ENCODE results near the gene VTI1A.

Gene VTI1A

GRCh38 chr10:112813866-112814591 lies 367.0 kb downstream of the VTI1A start:
- no peak for TF ChIP-seq CTCF (IDR thresholded peaks at IDR 0.05; ENCODE audit: insufficient read depth, missing control alignments)
- no peak for FAIRE-seq
- DNase-seq (ENCODE audit: insufficient read length, low spot score): no peak

GRCh38 chr10:112815269-112816032 lies 368.4 kb downstream of the VTI1A start:
- FAIRE-seq (no peak), DNase-seq (ENCODE audit: insufficient read length, low spot score) (no peak)
- no peak for TF ChIP-seq CTCF (IDR thresholded peaks at IDR 0.05; ENCODE audit: insufficient read depth, missing control alignments)

- no peak for FAIRE-seq
- DNase-seq (ENCODE audit: insufficient read length, low spot score): no peak
- no peak for TF ChIP-seq CTCF (IDR thresholded peaks at IDR 0.05; ENCODE audit: insufficient read depth, missing control alignments)
These were observed 369.0 kb downstream of the VTI1A start for GRCh38 chr10:112816033-112816430.

GRCh38 chr10:112816891-112817290 lies 369.9 kb downstream of the VTI1A start:
- FAIRE-seq (no peak), DNase-seq (ENCODE audit: insufficient read length, low spot score) (no peak)
- TF ChIP-seq CTCF (IDR thresholded peaks at IDR 0.05; ENCODE audit: insufficient read depth, missing control alignments): no peak

- DNase-seq (ENCODE audit: insufficient read length, low spot score) (no peak), FAIRE-seq (no peak)
- no peak for TF ChIP-seq CTCF (IDR thresholded peaks at IDR 0.05; ENCODE audit: insufficient read depth, missing control alignments)
These were observed 371.2 kb downstream of the VTI1A start for GRCh38 chr10:112817981-112818777.

- DNase-seq (ENCODE audit: insufficient read length, low spot score): no peak
- FAIRE-seq: no peak
- no peak for TF ChIP-seq CTCF (IDR thresholded peaks at IDR 0.05; ENCODE audit: insufficient read depth, missing control alignments)
These were observed 372.2 kb downstream of the VTI1A start for GRCh38 chr10:112819231-112819630.
